HG02973 (cell line): ENCODE results near the gene TDP1.

Experiments used
- ATAC-seq: cut with Tn5 transposase; IDR thresholded peaks from one replicate; pipeline ENCODE4 v1.9.1; 2021; ENCODE audit warnings: moderate library complexity; ENCODE audit not compliant: unreplicated experiment

TDP1 gene

DNA sequence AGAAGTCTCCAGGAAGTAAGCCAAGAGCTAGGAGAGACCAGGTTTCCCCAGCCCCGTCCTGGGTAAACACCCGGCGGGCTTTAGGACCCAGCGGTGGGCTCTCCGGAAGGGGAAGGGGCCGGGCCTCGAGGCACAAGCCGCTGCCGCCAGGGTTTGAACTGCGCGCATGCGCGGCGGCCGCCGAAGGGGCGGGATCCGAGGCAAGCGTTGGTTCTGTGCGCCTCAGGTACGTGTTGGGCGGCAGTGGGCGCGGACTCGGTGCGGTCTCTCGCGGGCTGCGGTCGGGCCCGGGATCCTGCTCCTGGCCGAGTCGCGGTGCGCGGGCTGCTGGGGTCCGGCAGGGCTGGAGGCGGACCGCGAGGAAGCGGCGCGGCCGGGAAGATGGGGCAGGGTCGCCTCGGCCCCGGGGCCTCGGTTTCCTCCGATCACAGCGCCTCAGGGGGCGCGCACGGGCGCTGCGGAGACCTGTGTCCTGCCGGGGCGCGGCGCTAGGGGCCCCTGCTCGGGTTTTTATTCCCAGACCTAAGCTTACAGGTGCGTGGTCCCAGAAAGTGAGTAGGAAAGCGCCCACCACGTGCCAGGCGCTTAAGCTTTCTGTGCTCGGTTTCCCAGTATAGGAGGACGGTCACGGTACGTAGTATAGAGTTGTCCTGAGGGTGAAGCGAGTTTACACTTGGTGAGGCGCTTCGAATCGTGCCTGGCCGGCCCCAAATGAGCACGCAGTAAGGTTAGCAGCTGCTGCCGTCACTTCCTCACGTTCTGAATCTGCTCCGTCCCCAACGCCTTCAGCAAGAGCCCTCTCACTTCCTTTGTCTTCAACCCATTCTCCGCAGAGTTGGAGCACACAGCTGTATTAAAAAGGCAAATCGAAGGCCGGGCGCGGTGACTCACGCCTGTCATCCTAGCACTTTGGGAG is at the start of gene TDP1:
Gene TDP1, plus strand, starts transcription at position 183 of the 916 bp plus-strand sequence. CDS start 7,188 bp downstream, outside the sequence.
- ATAC-seq: peak; percentile 58

DNA sequence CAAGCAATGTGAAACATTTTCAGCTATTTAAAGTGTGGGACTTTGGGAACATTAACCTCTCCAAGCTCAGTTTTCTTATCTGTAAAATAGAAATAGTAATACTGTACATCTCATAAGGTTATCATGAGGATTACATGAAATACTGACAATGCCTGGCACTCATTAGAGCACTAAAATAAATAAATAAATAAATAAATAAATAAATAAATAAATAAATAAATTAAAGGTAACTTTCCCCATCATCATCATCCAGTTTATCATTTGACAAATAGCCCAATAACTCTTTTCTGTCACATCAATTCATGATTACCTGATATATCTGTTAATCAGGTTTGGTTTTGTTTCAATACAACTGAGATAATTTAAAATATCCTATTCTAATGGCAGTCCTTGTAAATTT is 49.7 kb upstream of the TDP1 start:
- ATAC-seq: no peak

DNA sequence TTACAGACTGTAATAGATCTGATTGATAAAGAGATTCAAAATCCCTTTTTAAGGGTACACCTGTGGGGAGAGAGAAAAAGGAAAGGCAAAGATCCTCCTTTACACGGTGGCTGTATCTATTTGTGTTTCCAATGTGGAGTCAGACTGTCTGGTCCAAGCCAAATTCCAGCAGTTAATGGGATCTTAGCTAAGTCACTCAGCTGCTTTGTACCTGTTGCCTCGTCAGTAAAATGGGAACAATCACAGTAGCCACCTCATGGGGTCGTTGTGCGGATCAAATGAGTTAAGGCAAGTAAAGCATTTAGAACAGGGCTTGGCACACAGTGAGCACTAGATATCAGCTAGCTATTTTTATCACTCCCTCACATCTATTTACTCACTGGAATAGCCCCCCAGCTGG is 48.1 kb upstream of the TDP1 start:
- ATAC-seq: no peak

DNA sequence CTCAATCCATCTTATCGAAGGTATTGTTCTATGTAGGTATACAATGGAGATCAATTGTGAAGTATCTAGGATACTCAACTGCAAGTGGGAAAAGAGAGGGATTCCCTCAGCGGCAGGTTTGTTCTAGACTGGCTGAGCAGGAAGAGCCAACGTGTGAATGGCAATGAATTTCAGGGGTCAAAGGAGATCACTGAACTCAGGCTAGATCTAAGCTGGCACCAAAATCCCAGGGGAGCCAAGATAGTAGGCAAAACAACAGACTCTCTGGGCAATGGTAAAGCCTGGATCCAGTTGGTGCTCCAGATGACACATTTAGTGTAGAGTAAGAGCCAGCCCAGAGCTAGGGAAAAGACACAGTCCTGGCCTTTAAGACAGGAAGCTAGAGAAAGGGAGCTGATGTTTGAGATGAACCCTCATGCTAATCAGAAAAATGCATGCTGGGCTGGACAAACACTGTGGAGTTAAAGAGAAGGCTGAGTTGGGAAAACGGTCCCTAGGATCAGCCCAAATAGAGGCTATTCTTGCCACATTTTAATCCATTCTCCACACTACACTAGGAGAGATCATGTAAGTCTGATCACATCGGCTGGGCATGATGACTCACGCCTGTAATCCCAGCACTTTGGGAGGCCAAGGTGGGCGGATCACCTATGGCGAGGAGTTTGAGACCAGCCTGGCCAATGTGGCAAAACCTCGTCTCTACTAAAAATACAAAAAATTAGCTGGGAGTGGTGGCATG is 46.8 kb upstream of the TDP1 start:
- no peak for ATAC-seq

DNA sequence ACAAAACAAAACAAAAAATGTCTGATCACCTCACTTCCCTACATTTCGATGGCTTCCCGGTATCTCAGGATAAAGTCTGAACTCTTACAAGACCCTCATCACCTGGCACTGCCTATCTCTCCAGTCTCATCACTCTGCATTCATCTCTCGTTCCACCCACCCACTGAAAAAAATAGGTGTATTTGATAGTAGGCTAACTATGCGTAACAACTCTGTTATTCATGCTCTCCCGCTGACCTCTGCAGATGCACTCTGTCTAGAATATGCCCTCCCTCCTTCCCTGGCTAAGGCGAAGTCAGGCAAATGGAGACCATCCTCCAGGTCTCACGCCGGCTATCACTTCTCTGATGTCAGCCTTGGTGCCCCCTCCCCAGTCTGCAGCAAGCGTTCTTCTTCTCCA is 46.1 kb upstream of the TDP1 start:
- no peak for ATAC-seq

DNA sequence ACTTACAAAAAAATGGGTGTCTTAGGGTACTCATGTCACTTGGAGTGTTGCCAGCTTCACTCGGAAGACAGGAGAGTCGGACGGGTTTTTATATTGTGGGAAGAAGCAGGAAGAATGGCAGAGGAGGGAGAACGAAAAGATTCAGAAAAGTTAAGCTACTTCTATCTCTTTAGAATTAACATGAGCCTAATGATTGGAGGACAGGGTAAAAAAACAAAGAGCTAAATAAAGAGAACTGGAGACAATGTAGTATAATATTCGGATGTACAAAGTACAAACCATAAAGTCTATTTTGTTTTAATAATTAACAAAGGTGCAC is 45.1 kb upstream of the TDP1 start:
- no peak for ATAC-seq

DNA sequence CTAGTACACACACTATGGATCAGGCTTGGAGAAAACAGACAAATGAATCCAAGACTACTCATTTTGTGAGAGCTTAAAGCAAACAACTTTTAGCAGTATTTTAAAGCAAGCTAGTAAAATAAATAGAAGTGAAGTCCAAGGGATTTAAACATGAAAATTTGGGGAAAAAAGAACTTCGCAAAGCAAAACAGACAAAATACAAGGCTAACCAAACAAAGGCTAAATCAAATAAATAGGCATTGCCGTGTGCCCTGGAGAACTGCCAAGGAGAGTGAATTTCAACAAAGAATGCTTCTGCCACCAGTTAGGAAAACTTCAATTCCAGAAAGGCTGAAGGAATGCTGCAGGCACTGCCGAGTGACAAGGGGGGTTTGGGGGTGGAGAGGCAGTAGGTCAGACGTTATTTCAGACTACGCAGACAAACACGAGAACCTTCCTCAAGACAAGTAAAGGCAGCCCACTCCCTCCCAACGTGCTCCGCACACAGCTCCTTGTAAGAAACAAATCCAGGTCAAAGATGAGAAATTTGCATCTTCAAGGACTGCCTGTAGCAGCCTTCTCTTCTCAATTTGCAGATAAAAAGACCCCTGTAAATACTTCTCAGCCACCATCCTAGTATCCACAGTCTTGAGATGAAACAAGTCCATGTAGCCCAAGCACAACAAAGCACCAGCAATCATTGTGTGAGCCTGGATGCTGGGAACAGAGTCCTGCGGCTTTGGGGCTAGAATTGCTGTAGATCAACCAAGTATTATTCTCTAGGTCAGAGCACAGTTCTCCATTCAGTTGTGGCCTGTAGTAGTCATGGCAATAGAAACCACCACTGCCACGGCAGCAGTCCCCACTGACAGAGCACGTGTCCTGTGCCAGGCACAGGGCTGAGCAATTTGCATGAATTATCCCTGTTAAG is 44.5 kb upstream of the TDP1 start:
- ATAC-seq: no peak

DNA sequence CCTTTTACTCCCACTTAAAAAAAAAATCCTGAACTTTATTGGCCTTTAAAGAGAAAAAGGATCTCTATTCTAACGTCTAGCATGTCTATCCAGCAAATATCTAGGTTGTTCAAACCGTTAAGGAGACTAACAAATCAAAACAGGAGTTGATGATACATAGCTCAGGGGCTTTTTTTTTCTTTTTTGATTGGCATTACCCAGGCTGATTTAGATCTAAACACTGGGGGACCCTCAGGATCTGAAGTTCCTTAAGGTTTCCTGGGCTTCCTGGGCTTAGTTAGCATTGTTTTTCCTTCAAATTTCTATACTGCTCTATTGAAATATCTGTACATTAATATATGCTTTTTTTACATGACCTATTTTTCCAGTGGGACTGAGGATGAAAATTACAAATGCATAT is 43.5 kb upstream of the TDP1 start:
- ATAC-seq: no peak

DNA sequence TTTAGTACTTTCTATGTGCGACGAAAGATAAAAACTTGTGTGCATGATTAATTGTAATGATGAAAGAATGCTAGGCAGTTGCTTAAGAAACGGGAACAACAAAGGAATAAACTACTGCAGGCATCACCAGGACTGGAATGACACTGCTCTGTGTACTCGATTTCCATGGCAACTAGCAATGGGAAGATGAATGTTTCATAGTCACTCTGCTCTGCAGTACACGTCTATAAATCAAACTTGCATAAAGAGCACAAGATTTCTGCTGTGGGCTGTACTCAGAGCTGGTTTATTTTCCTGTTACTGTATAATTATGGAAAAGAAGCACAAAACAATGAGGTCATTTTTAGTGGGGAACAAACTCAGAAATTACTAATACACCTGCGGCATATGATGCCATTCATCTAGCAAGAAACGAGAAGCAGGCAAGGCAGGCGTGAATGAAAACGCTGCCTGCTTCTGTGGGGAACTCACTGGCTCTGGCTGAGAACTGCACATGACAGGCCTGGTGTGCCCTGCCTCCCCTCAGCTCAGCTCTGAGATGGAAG is 43.0 kb upstream of the TDP1 start:
- ATAC-seq: no peak

DNA sequence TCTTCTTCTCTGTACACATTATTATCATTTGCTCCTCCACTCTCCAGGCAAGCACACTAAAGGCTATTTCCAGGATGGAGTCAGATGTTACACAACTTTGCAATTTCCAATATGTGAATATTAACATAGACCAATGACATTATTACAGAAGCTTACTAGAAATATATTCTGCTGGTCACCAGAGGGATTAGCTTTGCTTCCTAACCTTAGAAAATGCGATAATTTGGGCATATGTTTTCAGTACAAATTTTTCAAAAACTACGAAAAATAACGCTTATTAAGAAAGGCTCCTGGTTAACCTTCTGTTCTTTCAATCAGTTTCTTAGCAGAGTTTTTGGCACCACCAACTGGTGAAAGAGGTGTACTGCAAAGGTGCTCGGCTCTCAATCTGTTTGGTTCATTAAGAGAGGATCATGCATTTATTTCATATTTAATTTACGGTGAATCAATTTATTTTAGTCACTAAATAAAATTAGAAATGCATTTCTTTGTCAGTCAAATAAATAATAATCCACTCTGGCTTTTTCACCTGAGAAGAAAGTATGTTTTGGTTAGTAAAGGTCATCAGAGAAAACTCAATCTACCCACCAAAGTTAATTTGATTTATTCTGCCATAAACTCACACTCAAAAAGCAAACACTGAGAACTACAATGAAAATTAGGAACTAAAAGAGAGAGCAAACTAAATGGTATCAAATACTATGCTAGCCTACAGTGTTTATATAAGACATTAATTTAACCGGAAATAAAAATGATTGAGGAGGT is 40.4 kb upstream of the TDP1 start:
- ATAC-seq: no peak

DNA sequence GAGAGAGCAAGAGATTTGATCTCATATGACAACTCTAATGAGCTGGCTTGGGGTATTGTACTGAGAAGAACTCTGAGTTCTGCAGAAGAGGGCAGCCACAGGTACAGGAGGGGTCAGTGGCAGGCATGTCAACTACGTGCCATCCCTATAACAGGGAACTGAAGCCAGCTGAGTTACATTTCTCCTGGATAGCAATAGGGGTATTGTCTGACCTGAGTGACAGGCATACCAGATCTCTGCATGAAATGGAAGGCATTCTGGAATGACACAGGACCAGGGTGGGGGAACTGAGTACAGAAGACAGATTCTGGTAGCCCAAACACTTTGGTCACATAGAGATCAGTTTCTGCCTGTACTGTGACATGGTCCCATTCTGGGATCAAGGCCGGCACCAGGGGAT is 37.0 kb upstream of the TDP1 start:
- ATAC-seq: no peak

DNA sequence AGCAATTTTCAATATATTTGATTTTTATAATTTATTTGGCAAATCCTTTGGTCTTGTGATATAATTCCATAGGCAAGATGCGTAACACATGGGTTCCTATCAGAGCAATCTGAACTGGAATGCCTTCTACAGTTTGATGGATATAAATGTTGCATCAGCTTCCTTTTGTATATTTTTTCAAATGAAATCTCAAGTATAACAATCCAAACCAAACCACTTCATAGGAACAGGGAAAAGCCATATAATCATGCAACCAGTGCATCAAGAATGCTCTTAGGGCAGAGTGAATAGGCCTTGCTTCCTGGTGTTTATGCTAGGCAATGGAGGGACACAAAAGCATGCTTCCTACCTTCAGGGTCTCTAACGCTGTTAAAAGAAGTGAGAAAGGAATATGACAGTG is 35.7 kb upstream of the TDP1 start:
- ATAC-seq: no peak

DNA sequence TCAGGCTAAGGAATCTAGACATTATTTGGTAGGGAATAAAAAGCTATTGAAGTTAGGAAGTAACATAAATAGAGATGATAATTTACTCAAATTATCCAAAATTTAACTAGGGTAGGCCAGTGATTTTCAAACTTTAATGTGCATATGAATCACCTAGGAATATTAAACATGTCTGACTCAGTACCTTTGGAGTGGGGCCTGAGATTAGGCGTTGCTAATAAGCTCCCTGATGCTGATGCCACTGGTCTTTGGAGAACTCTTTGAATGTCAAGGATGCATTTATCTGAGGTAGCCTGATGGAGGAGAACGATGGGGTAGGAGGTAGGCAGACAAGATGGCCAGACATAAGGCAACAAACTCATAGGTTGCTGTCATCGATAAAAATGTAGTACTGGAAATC is 34.4 kb upstream of the TDP1 start:
- ATAC-seq: no peak

DNA sequence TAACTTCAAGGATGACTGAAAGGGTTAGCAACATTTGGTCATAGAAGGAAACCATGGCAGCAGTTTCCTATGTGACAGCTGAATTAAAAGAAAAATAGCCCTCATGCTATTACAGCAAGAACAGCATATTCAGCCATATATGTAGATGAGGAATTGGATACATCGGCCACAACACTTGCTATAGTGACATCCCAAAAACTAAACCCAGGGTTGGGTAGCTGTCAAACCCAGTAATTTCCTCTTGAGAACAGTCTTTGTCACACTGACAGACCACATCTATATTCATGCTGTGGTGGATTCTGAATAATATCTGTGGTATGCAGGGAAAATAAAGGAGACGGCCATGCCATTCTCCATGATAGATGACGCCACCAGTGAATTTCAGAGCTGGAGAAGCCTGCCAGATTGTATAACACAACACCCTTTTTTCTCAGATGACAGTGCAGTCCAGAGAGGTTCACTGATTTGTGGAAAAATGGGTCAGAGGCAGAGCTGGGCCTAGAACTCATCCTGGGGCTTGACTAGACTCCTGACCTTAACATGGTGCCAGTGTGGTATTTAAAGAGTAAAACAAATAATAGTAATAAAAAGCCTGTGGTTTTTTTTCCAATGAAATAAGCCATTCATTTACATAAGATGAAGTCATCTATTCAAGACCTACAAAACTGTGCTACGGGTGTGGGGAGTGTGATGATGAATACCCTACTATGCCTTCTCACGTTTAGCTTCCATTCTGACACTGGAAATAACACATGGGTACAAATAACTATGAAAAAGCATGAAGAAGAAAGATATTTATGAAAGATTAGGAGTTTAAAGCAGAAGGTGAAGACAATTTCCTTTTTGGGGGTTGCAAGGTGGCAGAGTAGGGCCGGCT is 33.5 kb upstream of the TDP1 start:
- no peak for ATAC-seq

DNA sequence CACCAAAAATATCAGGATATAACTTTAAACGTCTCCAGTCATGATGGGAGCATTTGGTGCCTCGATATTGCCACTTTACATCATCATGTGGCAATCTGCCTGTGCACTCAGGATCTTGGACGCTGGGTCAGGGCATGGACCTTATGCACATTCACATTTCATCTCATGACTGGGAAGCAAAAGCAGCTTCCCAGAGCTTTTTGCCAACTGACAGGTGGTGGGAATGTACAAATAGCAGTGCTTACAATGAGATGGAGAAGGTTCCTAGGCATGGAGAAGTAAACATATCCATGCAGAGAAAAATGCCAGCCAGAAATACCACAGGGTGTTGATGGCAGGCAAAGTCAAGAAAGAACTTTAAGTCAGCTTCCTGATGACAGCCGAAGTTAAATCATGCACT is 31.5 kb upstream of the TDP1 start:
- no peak for ATAC-seq

DNA sequence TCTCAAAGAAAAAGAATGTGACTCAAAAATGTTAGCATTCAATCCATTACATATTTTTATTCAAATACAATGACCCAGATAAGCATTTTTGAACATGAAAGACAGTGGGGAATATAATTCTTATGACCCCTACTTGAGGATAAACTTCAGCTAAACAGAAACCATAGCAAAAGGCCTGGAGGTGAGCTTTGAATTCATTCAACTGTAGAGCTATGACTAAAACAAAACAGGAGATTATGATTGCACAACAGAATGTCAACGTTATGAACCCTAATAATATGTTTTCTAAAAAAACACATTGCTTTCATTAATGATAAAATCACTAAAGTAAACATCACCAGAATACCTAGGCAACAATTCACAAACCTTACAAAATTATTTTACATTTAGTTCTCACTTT is 29.0 kb upstream of the TDP1 start:
- ATAC-seq: no peak

DNA sequence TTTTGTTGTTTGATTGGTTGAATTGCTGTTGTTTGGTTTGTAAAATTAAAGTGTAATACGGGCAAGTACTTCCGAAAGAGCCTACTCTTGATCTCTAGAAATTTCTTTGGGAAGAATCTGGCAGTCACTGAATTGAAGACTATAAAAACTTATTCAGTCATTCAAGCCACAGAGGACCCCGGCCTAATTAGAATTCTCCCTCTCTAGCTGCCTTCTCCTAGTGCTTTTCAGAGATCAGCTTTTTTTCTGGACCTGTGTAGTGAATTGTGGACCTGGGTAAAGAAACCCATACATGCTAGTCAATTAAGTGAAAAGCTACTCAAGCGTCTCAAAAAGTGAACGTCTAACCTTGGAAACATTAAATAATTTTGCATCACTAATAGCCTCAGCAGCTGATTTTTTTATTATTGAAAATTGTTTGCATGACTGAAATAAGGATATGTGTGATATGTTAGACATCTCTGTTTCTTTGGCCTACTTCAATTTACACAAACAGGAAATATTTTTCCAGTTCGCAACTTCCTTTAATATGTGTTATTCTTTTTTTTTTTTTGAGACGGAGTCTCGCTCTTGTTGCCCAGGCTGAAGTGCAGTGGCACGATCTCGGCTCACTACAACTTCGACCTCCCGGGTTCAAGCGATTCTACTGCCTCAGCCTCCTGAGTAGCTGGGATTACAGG is 28.4 kb upstream of the TDP1 start:
- no peak for ATAC-seq

DNA sequence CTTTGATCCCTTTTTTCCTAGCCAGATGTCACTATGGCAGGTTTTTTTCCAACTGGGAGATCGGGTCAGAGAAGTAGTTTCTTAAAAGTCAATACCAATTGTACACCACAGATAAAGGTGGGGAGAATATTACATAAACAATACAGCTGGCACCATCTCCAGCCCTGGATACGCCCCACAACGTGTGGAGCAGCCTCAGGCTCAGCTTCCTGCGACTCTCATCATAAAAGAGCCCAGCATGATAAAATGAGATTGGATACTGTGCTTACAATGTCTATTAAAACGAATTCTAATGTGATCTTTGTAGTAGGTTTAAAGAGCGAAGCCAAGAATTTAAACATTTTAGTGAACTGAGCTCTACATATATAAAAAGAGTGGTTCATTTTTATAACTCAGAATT is 22.7 kb upstream of the TDP1 start:
- no peak for ATAC-seq

DNA sequence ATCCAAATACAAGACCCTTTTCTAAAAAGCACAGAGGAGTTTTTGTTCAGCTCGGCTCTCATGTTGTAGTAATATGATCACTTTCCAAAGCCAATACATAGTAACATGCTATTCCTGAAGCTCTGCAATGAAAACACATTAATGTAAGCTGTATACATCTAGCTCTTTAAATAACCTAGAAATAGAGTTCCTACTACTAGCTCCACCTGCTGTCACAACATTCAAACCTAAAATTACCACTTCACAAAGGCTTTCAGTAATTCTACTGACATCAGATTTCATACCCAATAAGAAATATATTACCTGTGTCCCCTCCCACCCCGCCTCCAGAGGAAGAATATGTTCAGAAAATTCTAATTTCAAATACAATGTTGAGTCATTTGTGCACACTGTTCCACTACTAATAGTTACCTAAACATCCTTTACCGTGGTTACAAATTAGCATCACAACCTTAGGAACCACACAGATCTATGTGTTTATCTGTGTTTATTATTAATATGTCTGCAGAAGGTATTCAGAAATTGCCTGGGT is 19.0 kb upstream of the TDP1 start:
- no peak for ATAC-seq
